HG03575 (cell line): ENCODE results near the gene ARMH2.

ENCODE experiments used
- ATAC-seq: cut with Tn5 transposase; IDR thresholded peaks from one replicate; pipeline ENCODE4 v1.9.1; 2021; ENCODE audit not compliant: unreplicated experiment, insufficient number of reproducible peaks, low FRiP score; ENCODE audit errors: extremely low read depth

ARMH2 gene

DNA sequence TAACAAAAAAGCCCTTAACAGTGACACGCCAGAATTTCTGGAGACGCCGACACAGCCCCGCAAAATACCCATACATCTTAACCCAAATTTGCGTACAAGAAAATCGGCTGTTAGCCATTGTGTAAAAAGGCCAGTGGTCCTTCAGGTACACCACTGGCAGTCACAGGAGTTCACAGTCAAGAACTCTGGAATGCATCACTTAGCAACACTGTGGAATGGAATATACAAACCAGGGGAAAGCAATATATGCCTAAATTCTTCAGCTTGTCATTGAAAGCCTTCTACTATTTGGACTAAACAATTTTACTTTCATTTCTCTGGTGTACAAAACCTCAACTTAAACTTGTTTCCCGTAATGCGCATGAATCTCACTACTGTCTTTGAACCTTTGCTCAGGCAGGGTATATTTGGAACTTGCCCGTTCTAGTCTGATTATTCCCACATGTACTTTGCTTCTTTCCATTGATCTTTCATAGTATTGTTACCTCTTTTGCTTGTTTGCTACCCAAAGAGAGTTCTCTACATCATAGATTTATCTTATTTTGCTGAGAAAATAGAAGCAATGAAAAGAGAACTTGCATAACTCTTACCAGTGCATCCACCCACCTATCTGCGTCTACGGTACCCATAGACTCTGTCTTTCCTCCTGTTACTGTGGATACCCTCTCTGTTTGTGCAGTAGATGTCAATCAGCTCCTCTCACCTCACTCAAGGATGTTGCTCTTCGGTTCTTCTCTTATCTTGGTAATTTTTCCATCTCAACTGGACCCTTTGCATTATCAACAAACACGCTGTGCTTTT is at the start of gene ARMH2:
Gene ARMH2, minus strand, starts transcription at position 178 of the 801 bp plus-strand sequence. Its CDS starts 60 bp downstream, at position 118.
- ATAC-seq, result no peak

DNA sequence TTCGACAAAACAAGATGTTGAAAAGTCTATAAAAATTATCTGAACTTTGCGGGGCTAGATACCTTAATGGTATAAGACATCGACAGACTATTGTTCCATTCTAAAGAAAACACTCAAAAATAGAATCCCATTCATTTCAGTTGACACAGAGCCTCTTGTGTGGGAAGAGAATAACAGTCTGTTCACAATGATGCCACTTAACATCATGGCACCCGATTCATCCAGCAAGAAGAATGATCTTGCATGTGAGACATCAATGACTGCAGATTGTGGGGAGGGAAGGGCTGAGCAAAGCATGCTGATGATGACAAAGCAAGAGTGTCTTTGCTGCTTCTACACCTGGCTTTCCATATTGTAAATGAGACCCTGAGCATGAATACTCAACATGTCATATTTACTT is 49.7 kb upstream of the ARMH2 start:
- no peak for ATAC-seq

DNA sequence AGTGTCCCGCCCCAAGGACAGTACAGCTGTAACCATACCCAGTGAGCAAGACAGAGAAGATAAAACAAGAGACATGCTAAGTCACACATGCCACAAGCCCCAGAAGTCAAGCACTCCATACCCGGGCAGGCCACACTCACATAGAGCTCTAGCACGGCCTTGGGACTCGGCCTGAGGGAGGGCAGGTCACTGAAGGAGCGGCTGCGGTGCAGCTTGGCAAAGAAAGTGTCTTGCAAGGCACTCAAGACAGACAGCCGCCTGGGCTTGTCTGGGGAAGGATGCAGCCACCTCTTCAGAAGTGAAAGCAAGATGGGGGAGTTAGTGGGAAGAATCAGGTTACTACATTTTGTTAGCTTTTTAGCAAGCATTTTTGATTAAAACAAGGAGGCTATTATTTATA is 48.7 kb upstream of the ARMH2 start:
- no peak for ATAC-seq

DNA sequence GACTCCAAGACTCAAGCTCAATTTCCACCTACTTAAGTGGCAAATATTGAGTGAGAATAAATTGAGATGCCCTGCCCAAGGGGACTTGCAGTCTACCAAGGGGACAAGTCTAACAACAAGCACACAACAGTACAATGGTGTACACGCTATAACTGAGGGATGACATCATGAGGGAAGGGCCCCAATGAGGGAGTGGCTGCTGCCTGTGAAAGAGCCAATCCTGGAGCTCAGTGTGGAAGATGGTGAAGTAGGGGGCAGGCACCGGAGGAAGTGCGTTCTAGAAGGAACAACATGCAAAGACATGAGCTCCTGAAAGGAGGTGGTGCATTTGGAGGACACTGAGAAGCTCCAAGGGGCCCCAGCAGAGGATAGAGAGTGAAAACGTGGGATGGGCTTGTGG is 46.9 kb upstream of the ARMH2 start:
- ATAC-seq, result no peak

DNA sequence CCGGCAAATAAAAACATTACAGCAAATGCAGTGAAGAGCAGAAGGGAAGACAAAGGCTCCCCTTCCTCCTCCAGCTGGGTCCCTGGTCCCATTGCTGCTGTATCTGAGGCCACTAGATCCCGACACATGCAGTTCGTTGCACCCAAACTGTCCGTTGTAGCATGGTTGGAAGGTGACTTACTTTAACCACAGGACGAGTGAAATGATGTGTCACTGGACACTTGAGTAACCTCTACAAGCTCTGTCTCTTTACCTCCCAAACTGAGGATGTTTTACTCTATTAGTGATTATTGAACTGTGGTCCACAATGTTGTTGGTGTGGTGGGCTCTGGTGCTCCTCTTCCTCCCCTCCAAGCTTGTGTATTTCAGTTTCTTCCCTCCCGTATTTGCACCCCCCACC is 46.2 kb upstream of the ARMH2 start:
- no peak for ATAC-seq

DNA sequence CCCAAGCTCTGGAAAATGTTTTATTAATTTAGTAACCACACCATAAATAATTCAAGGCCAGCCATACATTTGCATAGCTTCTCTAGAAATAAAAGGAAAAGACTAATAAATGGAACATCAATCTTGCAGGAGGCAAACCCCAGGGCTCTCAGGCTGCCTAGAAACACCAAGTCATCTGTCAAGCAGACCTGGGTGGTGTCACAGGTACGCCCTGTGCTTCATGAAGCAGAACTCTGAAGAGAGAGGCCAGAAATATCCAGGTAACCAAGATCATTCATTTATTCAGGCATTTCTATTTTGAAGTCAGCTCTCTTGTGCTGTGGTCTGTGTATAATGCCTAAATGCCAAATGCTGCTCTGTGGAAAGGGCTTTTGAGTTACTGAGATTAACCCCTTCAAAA is 45.3 kb upstream of the ARMH2 start:
- ATAC-seq, result no peak

DNA sequence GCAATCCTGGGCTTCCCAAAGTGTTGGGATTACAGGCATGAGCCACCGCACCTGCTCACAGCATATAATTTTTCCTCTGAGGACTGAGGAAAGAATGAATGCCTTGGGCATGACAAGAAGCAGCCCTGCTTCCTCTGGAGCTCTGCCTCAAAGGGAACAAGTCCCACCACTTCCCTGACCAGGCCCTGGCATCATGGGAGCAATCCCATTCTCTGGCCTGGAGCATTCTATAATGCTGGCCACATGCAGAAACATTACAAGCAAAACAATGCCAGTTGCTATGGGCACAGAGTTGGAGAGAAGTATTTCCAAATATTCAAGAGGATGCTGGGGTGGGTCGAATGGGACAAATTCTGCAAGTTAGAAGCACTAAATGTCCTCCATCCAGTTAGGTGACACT is 41.5 kb upstream of the ARMH2 start:
- no peak for ATAC-seq

DNA sequence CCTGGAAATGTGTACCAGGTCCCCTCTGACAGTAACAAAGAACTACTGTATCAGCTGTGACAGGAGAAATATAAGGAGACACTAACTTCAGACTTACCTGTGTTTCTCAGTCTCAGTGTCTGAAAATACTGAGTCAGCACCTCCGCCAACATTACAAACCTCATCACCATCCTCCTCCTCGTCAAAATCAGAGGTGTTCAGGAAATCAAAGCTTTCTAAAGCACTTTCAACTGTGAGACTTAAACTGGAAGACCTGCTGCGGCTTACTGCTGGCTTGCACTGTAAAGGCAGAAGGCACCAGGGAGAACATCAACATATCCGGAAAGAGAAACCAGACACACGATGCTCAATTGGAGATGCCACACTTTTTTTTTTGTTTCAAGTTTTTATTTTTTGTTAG is 40.3 kb upstream of the ARMH2 start:
- no peak for ATAC-seq

DNA sequence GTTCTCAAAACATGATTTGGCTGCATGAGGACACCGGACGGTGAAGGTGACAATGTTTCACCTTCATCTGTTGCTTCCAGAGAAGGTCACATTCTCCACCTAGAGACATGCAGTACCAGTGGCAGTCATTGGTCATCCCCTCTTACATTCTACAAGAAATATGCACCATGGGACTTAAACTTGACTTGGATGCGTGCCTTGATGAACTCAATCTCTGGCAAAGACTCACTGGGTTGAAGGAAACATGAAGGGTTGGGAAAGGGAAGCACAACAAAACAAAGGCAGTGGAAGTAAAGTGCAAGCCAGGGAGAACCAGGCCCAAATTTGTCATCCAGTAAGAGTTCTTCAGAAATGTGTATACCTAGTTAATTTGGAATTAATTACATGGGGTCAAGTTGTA is 39.4 kb upstream of the ARMH2 start:
- ATAC-seq, result no peak

DNA sequence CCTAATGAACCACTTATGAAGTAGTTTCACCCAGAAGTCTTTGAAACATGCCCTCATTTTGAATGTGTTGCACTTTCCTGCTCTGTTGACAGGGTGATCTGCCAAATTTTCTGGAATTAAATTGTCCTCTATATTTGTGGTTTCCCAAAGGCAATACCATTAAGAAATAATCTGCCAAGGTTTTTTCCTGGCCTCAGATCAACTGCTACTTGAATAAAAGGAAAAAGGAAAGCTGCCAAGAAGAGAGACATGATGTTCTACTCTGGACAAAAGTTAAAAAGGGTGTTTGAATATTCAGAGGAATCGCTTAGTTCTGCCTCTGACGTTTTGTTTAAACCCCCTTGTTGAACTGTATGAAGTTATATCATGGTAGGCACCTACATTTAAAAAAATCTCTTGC is 37.4 kb upstream of the ARMH2 start:
- ATAC-seq, result no peak

DNA sequence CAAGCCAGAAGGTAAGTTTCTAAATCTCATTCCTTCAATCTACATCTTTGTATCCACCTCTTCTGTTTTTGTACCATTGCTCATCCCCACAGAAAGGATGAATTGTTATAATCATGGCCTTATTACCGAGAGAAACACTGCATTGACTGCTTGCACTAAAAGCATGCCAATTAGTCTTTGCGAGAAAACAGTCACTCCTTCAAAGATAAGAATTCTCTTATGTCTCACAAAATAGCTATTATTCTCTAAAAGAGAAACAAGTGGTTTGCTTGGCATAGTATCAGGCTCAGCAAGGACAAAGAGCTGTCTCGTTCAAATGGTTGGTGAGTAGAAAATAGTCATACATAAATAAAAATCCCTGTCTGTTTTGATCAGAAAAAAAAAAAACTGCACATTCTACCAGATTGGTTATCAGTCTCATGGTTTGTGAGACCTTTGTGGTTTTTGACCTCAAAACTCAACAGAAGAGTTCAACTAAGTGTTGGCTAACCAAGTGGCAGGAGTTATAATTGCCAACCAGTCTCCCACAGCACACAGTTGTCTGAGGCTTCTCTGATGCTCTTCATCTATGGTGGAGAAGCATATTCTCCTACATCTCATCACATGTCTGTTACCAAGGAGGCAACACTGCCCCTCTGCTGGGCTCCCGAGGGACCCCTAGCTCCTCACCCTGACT is 35.1 kb upstream of the ARMH2 start:
- no peak for ATAC-seq

DNA sequence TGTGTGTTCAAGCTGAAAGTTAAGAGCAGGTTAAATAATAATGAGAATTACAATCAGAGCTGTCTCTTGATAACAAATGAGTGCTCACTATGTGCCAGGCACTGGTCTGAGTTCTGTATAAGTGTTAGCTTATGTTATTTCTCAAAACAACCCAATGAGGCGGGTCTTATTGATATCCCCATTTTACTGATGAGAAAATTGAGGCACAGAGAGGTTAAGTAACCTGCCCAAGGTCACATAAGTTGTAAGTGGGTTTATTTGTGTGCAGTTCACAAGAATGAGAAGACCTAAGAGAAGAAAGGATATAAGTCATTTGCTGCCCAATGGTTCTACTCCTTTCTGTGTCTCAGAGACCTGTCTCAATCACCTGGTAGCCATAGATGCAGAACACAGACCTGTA is 34.1 kb upstream of the ARMH2 start:
- ATAC-seq, result no peak

DNA sequence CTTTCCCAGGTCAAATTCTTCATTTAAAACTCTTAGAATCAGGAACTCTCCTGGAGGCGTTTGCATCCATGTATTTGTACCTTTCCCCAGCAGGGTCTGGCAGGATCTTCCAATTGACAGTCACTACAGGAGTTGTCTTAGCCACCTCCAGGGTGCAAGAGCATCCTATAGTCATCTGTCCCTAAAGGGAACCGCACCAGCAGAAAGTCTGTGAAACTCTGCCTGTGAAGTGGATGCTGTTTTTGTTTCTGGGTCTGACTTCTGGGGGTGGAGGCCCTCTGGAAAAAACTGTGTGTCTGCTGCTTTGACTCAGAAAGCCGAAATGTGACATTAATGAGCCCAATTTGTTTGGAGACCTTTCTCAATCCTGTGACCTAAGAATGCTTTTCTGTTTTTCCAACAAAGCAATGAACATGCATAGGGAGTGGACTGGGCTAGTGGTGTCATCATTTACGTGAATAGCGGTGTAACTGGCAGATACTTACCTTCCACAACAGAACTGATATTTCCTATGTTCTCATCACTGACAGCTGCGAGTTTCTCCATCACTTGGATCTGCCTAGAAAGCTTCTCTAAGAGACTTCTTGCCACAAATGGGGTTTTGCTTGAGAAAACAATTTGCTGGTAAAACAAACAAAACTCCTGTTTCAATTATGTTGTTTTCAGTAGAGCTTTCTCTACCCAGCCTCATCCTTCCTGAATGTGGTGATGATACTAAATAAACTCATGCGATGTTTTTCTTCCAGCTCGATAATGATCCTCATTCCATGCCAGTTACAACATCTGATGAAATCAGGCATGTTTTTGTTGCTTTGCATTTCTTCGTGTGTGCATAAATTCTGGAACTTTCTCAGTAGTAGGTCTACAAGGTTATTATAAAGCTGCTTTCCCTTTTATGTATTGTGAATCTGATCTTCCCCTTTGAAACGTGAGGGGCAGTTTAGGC is 33.3 kb upstream of the ARMH2 start:
- no peak for ATAC-seq

DNA sequence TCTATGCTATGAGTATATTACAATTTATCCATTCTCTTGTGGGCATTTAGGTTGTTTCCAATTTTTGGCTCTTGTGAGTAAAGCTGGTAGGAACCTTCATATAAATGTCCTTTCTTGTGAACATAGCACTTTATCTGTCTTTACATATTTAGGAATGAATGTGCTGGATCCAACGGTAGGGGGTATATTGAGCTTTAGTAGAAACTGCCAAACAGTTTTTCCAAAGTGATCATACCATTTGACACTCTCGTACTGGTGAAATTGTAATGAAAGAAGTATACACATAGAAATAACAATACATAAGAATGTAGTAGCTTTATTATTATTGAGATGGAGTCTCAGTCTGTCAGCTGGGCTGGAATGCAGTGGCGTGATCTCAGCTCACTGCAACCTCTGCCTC is 30.9 kb upstream of the ARMH2 start:
- ATAC-seq, result no peak

DNA sequence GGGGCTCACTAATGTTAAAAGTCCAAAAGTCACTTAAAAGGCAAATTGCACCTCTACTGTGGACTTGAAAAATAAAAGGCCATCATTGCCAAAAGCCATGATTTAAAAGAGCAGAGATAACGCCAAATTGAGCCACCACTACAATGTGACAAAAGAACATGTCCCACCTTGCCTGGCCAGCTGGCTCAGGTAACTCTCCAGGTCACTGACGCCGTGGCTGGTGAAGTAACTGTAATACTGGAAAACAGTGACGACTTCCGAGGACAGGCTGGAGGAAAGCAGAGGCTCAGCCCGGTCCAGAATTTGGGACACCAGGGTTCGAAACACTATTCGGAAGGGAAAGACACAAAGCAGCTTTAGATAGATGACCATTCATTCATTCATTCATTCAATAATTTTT is 29.3 kb upstream of the ARMH2 start:
- ATAC-seq, result no peak

DNA sequence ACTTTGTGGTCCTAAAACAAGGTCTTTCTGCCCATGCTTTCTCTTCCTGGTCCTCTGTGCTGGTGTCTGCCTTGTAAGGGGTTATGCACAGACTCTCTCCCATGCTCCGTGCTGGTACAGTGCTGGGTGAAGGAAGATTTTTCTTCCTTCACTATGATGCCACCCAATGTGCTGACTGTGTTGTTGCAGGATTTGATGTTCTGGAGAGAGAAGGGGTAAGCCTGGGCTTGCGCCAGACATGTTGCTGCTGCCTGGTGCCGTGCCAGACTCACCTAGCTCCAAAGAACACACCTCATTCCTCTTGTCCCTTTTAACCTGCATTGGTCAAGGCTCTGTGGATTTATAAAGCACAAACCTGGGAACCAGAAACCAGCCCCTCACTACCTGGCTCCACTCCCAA is 28.4 kb upstream of the ARMH2 start:
- ATAC-seq, result no peak

DNA sequence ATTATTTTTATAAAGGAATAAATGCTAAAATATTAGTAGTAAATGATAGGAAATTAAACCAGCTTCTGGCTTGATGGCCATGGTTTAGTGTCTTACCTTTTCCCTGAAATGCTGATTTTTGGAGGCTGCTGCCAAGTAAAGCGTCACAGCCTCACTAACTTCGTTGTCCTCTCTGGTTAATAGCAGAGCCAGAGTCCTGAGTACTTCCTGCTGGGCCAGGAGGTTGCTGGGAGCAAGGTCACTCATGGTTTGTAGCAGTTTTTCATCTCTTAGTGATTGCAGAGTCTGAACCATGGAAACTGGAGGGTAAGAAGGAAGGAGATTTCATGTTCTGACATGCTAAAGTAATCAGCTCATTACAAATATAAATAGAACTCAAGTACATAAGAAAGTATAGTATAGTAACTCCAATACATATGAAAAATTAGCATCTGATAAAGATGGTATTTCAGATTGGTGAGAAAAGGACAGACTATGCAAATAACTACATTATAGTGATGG is 26.5 kb upstream of the ARMH2 start:
- no peak for ATAC-seq

DNA sequence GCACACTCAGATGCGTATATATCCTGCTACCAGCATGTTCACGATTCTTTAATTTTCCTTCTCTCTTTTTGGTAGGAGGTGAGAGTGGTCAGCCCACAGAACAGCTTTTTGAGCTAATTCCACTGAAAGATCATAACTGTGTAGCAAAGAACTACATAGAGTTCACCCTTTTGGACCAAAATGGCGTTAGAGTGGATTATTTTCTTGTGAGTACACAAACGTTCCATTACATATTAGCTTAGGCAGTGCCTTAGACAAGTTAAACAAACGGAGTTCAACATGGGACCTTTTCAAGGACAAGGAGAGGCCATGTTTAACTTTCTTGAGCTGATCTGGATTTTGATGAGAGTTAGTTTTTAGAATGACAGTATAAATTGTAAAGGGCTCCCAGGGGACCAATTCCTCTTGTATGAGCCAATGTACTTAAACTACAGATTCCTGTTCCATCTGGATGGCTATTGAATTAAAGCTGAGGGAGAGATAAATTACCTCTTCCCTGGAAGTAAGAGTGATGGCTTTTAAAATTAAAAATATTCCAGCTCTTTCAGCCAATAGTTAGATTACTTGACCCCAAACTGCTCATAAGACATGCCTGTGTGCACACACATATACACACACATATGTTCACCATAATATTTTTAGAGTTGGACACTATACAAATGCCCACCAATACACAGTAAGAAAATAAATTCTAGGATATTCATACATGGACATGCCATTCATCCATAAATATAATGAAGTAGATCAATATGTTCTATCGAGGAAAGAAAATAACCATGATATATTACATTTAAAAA is 25.6 kb upstream of the ARMH2 start:
- no peak for ATAC-seq

DNA sequence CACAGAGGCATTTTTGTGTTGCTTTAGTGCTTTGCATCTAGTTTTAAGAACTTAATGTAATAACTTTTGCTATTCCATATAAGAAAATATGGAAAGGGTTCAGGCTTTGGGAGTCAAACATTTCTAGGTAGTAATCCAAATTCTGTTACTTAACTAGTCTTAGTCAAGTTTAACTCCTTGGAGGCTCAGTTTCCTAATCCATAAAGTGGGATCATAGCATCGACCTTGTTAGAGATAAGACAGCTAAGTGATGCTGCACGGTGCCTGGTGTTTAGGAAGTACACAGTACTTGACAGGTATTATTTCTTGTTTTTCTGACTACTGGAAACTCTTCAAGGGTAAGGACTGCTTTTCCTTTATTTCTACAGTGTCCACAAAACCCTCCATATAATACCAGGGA is 24.5 kb upstream of the ARMH2 start:
- no peak for ATAC-seq
